GM12875 (cell line): Measurements from ENCODE around the gene ZYX.
A peak's percentile ranks its signal among the peaks of the same experiment; 100 is the strongest.

Experiments
- H3K4me3 ChIP-seq: one replicate; pipeline ENCODE4 v1.5.1; 2011; ENCODE audit warnings: low read depth, low read length, control low read depth
- TF ChIP-seq, protein P1 (sequence below): IDR thresholded peaks from 2 replicates; pipeline ENCODE4 v1.5.1; 2011; ENCODE audit warnings: low read depth, mild to moderate bottlenecking, control low read depth, inconsistent platforms, low read length, moderate library complexity, borderline replicate concordance; ENCODE audit not compliant: insufficient read depth

Gene ZYX

DNA sequence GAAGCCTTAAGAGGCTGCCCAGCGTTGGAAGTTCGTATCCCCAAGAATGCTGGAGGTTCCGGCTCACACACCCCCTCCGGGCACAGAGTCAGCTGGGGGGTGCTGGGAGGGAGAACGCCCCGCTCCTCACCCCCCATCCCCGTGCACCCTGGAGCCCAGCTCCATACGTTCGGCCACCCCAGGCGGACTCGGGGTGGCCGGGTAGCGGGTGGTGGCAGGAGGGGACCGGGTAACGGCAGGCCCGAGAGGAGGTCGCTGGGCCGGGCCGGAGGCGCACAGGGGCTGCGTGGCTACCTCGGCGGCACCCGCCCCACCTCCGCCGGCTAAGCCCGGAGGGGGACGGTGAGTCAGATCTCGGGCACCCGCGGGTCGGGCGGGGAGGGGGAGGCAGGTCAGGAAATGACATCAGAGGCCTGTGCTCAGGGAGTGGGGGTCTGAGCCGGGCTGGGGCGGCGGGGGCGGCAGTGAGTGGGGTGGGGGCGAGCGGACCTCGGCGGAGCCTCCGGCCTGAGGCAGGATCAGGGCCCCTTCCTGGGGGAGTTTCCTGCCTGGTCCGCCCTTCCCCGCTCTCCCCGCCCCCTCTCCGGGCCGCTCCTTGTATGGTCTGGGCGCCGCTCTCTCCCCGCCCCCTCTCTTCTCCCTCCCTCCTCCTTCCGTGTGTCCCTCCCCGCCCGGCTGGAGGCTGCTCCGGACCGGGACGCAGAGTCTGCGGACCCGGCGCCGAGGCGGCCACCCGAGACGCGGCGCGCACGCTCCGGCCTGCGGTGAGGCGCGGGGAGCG, at the start of gene ZYX:
Gene ZYX, plus strand, starts transcription at position 700 of the 781 bp plus-strand sequence. CDS start 227 bp downstream, outside the sequence.
- TF ChIP-seq, protein P1, sequence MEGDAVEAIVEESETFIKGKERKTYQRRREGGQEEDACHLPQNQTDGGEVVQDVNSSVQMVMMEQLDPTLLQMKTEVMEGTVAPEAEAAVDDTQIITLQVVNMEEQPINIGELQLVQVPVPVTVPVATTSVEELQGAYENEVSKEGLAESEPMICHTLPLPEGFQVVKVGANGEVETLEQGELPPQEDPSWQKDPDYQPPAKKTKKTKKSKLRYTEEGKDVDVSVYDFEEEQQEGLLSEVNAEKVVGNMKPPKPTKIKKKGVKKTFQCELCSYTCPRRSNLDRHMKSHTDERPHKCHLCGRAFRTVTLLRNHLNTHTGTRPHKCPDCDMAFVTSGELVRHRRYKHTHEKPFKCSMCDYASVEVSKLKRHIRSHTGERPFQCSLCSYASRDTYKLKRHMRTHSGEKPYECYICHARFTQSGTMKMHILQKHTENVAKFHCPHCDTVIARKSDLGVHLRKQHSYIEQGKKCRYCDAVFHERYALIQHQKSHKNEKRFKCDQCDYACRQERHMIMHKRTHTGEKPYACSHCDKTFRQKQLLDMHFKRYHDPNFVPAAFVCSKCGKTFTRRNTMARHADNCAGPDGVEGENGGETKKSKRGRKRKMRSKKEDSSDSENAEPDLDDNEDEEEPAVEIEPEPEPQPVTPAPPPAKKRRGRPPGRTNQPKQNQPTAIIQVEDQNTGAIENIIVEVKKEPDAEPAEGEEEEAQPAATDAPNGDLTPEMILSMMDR = no peak
- peak within 1 kb of the TSS; percentile 77 for H3K4me3 ChIP-seq

GRCh38 chr7:143334244-143334643, 46.9 kb upstream of the ZYX start:
- no peak overlapping the region for H3K4me3 ChIP-seq
- TF ChIP-seq, protein P1 = no peak

DNA sequence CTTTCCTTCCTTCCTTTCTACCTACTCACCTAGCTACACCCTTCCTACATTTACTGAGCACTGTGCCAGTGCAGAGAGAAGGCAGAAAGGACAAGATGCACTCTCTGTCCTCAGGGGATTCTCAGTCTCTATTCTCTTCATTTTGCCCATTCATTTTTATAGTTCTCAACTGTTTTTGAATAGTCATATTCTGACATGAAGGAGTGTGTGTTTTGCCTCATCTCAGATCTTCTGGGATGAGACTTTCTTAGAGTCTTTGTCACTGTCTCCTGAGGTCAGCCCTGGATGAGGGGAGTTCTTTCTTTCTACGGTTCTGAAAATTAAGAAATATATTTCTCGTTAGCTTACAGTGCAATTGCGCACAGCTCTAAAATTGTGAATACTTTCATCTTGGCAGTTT, 43.9 kb upstream of the ZYX start:
- H3K4me3 ChIP-seq = no peak overlapping the region
- TF ChIP-seq, protein P1 = no peak

- TF ChIP-seq, protein P1 = no peak
Measured at GRCh38 chr7:143341842-143342241, 39.3 kb upstream of the ZYX start.

GRCh38 chr7:143343596-143343995, 37.5 kb upstream of the ZYX start:
- no peak overlapping the region for H3K4me3 ChIP-seq
- TF ChIP-seq, protein P1 = no peak

More at GRCh38 chr7:143341842-143342241, 39.3 kb upstream of the ZYX start:
- H3K4me3 ChIP-seq = no peak overlapping the region

DNA sequence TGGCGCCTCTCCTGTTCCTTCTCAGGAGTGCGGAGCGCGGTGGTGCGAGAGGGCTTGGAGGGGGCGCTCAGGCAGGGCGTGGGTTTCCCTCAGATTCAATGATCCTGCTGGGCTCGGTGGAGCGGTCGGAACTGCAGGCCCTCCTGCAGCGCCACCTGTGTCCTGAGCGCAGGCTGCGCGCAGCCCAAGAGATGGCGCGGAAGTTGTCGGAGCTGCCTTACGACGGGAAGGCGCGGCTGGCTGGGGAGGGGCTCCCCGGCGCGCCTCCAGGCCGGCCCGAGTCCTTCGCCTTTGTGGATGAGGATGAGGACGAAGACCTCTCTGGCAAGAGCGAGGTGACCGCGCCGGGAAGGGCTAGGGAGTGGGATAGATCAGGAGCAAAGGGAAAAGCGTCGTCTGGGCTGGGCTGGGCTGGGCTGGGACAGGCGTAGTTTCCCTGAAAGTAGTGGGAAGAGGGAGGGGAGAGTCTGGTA, 35.7 kb upstream of the ZYX start:
- TF ChIP-seq, protein P1 = peak; percentile 72

DNA sequence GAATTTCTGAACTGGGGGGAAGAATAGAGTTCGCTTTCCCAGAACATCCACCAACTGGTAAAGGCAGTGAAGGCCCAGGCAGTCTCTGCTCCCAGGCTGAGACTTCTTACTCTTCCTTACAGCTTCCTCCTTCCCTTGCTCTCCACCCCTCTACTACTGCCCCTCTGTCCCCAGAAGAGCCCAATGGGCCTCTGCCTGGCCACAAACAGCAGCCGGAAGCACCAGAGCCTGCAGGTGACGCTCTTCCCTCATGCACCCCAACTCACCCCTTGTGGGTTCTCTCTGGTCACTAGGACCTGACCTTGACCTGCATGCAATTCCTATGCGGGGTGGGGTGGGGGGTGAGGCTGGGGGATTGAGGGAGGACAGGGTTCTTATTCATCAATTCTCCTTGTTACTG, 35.1 kb upstream of the ZYX start:
- TF ChIP-seq, protein P1 = no peak
- H3K4me3 ChIP-seq = no peak overlapping the region

More for the DNA sequence above, 35.7 kb upstream of the ZYX start:
- H3K4me3 ChIP-seq = no peak overlapping the region
